ENCODE results near the gene MST1. TPM values are rescaled to one million over a fixed set of nuclear protein-coding genes. Genes with fewer than 3 reads are reported as not detected.

Gene MST1
- total and polyA plus RNA-seq, 12 donors, result 7.5 to 241 (median 48.4) TPM

GRCh38 chr3:49683162-49683561 lies 6.1 kb downstream of the MST1 start:
- Histone ChIP-seq H3K36me3 (replicated peaks in 1 of 2) (peaks cover 0 to 58% of the 10 kb centered on the region in 2 donors), H3K27ac (no peak overlapping the region), H3K27me3 (no peaks in the 10 kb centered on the region), H3K4me3 (no peak overlapping the region), H3K4me1 (replicated peaks in 1 of 2) (no peaks in the 10 kb centered on the region), H3K9me3 (replicated peaks in 1 of 3) (no peaks in the 10 kb centered on the region)
- TF ChIP-seq CTCF (IDR thresholded peaks at IDR 0.05), result no peak
- no peak for TF ChIP-seq POLR2A (IDR thresholded peaks at IDR 0.05)
- 88 to 93% (median 90%) methylated on average over 5 to 6 of the region's 6 CpGs for WGBS, 4 donors
- intact Hi-C loops (cut with DNase I), result no loop called here
- no peak for DNase-seq

- Histone ChIP-seq H3K27me3 (no peaks in the 10 kb centered on the region), H3K4me3 (no peak overlapping the region), H3K4me1 (replicated peaks in 1 of 2) (no peaks in the 10 kb centered on the region), H3K36me3 (replicated peaks in 1 of 2) (peaks cover 0 to 74% of the 10 kb centered on the region in 2 donors), H3K9me3 (replicated peaks in 1 of 3) (no peaks in the 10 kb centered on the region), H3K27ac (no peak overlapping the region)
- 72 to 80% (median 78%) methylated on average over 2 to 4 of the region's 4 CpGs for WGBS, 4 donors
- TF ChIP-seq CTCF (IDR thresholded peaks at IDR 0.05) (no peak), POLR2A (IDR thresholded peaks at IDR 0.05) (no peak)
- intact Hi-C loops (cut with DNase I), result no loop called here
- DNase-seq, result no peak
Measured at GRCh38 chr3:49681543-49681942, 7.7 kb downstream of the MST1 start.

GRCh38 chr3:49681232-49681522 lies 8.1 kb downstream of the MST1 start:
- Histone ChIP-seq H3K9me3 (replicated peaks in 1 of 3) (no peaks in the 10 kb centered on the region), H3K27ac (no peak overlapping the region), H3K4me1 (replicated peaks in 1 of 2) (no peaks in the 10 kb centered on the region), H3K4me3 (no peak overlapping the region), H3K27me3 (no peaks in the 10 kb centered on the region), H3K36me3 (replicated peaks in 1 of 2) (peaks cover 0 to 77% of the 10 kb centered on the region in 2 donors)
- 86 to 95% (median 91%) methylated on average over 1 to 2 of the region's 2 CpGs for WGBS, 4 donors
- no peak for DNase-seq
- TF ChIP-seq POLR2A (IDR thresholded peaks at IDR 0.05) (no peak), CTCF (IDR thresholded peaks at IDR 0.05) (no peak)
- intact Hi-C loops (cut with DNase I), result no loop called here

GRCh38 chr3:49680493-49681231 lies 8.6 kb downstream of the MST1 start:
- intact Hi-C loops (cut with DNase I), result no loop called here
- Histone ChIP-seq H3K9me3 (replicated peaks in 1 of 3) (no peaks in the 10 kb centered on the region), H3K27me3 (no peaks in the 10 kb centered on the region), H3K4me3 (no peak overlapping the region), H3K27ac (no peak overlapping the region), H3K4me1 (replicated peaks in 1 of 2) (no peaks in the 10 kb centered on the region), H3K36me3 (replicated peaks in 1 of 2) (peaks cover 0 to 81% of the 10 kb centered on the region in 2 donors)
- TF ChIP-seq POLR2A (IDR thresholded peaks at IDR 0.05) (no peak), CTCF (IDR thresholded peaks at IDR 0.05) (no peak)
- 81 to 95% (median 89%) methylated on average over 2 to 7 of the region's 7 CpGs for WGBS, 4 donors
- peak in 1 of 7 donors; percentile 68 for DNase-seq

All from adrenal gland (tissue), 12 donors.